B cell (primary cell): ENCODE measurements around the gene CPSF2.

Experiments used
- CTCF ChIP-seq: fragments of 200-600 bp; IDR thresholded peaks from one replicate; pipeline ENCODE4 v1.8.0; 2022; ENCODE audit warnings: antibody characterized with exemption, mild to moderate bottlenecking
- EZH2 ChIP-seq: IDR thresholded peaks from 2 replicates; pipeline ENCODE4 v1.6.1; 2012; ENCODE audit warnings: borderline replicate concordance, low read depth, mild to moderate bottlenecking, moderate library complexity, low read length; ENCODE audit not compliant: insufficient read depth, poor library complexity, severe bottlenecking

- no peak for TF ChIP-seq CTCF
- TF ChIP-seq EZH2: no peak
Measured at GRCh38 chr14:92161521-92161920, 39.8 kb downstream of the CPSF2 start.
